Smooth muscle cell (in vitro differentiated cells): ENCODE measurements around the gene TAAR2. TPM values are rescaled to one million over a fixed set of nuclear protein-coding genes. Genes with fewer than 3 reads are reported as not detected.
"Not testable (repeated sequence)": the region's sequence is repeated elsewhere in the genome, so short reads cannot be mapped to it uniquely, and the experiment has no call there.

Source experiments
- DNase-seq: peaks from one replicate; lab custom pipeline; 2025; ENCODE audit not compliant: unreplicated experiment; lab: John Stamatoyannopoulos, UW
- H2AFZ ChIP-seq: fragments of 200-600 bp; sonication (generic); 2 replicates; pipeline ENCODE4 v1.6.0; 2016; ENCODE audit warnings: antibody characterized with exemption, low read depth, mild to moderate bottlenecking
- H3F3A ChIP-seq: fragments of 200-600 bp; sonication (generic); 2 replicates; pipeline ENCODE4 v1.6.0; 2017; ENCODE audit warnings: antibody characterized with exemption, low read depth
- H3K27ac ChIP-seq: fragments of 200-600 bp; sonication (generic); 2 replicates; pipeline ENCODE4 v1.5.1; 2016; ENCODE audit warnings: low read depth, mild to moderate bottlenecking
- H3K27me3 ChIP-seq: fragments of 200-600 bp; sonication (generic); 2 replicates; pipeline ENCODE4 v1.6.1; 2016; ENCODE audit warnings: low read depth, mild to moderate bottlenecking
- H3K36me3 ChIP-seq: fragments of 200-600 bp; sonication (generic); 2 replicates; pipeline ENCODE4 v1.5.1; 2016; ENCODE audit warnings: low read depth
- H3K4me1 ChIP-seq: fragments of 200-600 bp; sonication (generic); 2 replicates; pipeline ENCODE4 v1.5.1; 2016; ENCODE audit warnings: low read depth
- H3K4me2 ChIP-seq: fragments of 200-600 bp; sonication (generic); 2 replicates; pipeline ENCODE4 v1.6.0; 2016; ENCODE audit warnings: mild to moderate bottlenecking
- H3K4me3 ChIP-seq: fragments of 200-600 bp; sonication (generic); 2 replicates; pipeline ENCODE4 v1.5.1; 2016; ENCODE audit warnings: mild to moderate bottlenecking
- H3K79me2 ChIP-seq: fragments of 200-600 bp; sonication (generic); 2 replicates; pipeline ENCODE4 v1.6.0; 2016; ENCODE audit warnings: low read depth, mild to moderate bottlenecking
- H3K9ac ChIP-seq: fragments of 200-600 bp; sonication (generic); 2 replicates; pipeline ENCODE4 v1.6.0; 2016; ENCODE audit warnings: low read depth
- H3K9me3 ChIP-seq: fragments of 200-600 bp; sonication (generic); replicated peaks from 2 replicates; pipeline ENCODE4 v1.5.1; 2016; ENCODE audit warnings: low read depth
- H4K20me1 ChIP-seq: fragments of 200-600 bp; sonication (generic); 2 replicates; pipeline ENCODE4 v1.6.0; 2016; ENCODE audit warnings: low read depth
- WGBS: methylation state at CpG from one replicate; pipeline ENCODE4 v1.1.7; 2016; ENCODE audit warnings: low lambda C conversion rate; 5-methylcytosine and 5-hydroxymethylcytosine counted together
- polyA plus RNA-seq: library from polyadenylated mRNA; unstranded; fragments of >200 nt; fragmentation: Nextera tagmentation; extraction: Ambion mirVana; gene quantifications from 2 replicates; pipeline ENCODE4 v1.2.1, GENCODE V29; 2016
- total RNA-seq: library from RNA; depleted of rRNA; stranded (reverse); fragments of >200 nt; gene quantifications from 2 replicates; pipeline ENCODE4 v1.2.3, GENCODE V29; 2014
- TF ChIP-seq, protein P1 (sequence below): fragments of 200-600 bp; sonication (generic); IDR thresholded peaks from 2 replicates; pipeline ENCODE4 v1.5.1; 2017; ENCODE audit warnings: borderline replicate concordance, mild to moderate bottlenecking, antibody characterized with exemption; ENCODE audit not compliant: insufficient read depth, poor library complexity, severe bottlenecking

Gene TAAR2
- total and polyA plus RNA-seq, 2 experiments from 2014 or later = not detected

DNA sequence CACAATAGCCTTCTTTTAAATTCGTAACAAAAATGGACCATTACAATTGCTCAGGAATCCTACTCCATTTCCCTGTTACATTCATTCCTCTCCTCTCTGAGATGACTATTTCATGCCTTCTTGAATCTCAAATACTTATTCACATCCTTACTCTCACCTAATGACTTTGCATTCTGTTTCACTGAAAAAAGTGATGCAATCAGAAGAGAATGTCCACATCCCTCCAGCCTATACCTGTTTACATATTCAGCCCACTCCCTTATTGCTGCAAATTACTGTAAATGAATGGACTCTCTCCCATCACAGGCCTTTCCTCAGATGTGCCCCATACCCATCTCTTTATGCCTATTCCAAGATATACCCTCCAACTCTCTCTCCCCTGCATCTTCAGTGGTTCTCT lies 26.4 kb upstream of the TAAR2 start:
- Histone ChIP-seq H2AFZ (no peak overlapping the region), H3K4me1 (peaks cover 3% of the 10 kb centered on the region), H3K27me3 (no peaks in the 10 kb centered on the region), H3K36me3 (no peaks in the 10 kb centered on the region), H3F3A (no peaks in the 10 kb centered on the region), H3K79me2 (no peaks in the 10 kb centered on the region), H3K9ac (no peak overlapping the region), H3K4me2 (no peak overlapping the region), H3K4me3 (no peak overlapping the region), H3K27ac (no peak overlapping the region), H4K20me1 (no peaks in the 10 kb centered on the region), H3K9me3 (no peaks in the 10 kb centered on the region)
- TF ChIP-seq, protein P1, sequence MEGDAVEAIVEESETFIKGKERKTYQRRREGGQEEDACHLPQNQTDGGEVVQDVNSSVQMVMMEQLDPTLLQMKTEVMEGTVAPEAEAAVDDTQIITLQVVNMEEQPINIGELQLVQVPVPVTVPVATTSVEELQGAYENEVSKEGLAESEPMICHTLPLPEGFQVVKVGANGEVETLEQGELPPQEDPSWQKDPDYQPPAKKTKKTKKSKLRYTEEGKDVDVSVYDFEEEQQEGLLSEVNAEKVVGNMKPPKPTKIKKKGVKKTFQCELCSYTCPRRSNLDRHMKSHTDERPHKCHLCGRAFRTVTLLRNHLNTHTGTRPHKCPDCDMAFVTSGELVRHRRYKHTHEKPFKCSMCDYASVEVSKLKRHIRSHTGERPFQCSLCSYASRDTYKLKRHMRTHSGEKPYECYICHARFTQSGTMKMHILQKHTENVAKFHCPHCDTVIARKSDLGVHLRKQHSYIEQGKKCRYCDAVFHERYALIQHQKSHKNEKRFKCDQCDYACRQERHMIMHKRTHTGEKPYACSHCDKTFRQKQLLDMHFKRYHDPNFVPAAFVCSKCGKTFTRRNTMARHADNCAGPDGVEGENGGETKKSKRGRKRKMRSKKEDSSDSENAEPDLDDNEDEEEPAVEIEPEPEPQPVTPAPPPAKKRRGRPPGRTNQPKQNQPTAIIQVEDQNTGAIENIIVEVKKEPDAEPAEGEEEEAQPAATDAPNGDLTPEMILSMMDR = no peak
- WGBS = 96% methylated on average over 1 of the region's 1 CpG
- DNase-seq = no peak

DNA sequence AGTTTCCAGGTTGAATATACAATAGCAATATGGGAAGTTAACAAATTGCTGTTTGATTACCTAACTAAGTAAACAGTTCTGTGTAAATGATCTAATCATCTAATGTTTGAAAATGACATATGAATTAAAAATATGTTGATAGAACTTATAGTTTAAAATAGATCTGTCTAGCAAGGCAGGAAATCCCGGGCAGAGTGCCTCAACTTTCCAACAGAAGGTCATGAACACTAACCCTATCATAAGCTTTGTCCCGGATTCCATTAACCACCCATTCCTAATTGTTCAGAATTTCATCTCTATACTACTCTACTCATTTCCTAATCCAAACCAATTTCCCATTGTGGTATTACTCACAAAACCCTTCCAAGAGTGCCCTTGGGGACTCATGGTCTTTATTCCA lies 24.8 kb upstream of the TAAR2 start:
- Histone ChIP-seq H3K27ac (no peak overlapping the region), H3K4me1 (peaks cover 3% of the 10 kb centered on the region), H3K9ac (no peak overlapping the region), H3K27me3 (no peaks in the 10 kb centered on the region), H2AFZ (no peak overlapping the region), H3K79me2 (no peaks in the 10 kb centered on the region), H3K36me3 (no peaks in the 10 kb centered on the region), H4K20me1 (no peaks in the 10 kb centered on the region), H3K4me2 (peak overlapping the region; percentile 30), H3K4me3 (no peak overlapping the region), H3F3A (no peaks in the 10 kb centered on the region), H3K9me3 (no peaks in the 10 kb centered on the region)
- TF ChIP-seq, protein P1 = no peak
- WGBS = 82% methylated on average over 2 of the region's 2 CpGs
- no peak for DNase-seq

DNA sequence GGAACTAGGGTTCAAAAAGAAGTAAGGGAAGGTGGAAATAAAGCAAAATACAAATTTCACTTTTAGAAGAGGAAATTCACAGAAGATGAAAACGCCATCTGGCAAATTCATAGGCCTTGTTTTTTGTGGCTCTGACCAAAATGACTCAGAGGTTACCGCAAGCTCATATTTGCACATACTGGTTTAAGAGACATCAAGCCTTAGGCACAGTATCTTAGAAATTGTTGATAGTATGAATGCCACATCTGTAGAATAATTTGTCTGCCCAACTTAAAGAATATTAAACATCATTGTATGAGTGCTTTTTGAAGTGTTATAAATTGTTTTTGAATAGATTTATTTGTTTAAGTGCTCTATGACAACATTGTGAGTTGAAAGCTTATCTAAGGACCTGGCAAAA lies 24.3 kb upstream of the TAAR2 start:
- H3K4me1 ChIP-seq = peaks cover 3% of the 10 kb centered on the region
- H3K9ac ChIP-seq = no peak overlapping the region
- DNase-seq = no peak
- H3K27ac ChIP-seq = peak overlapping the region; percentile 43
- H3K36me3 ChIP-seq = no peaks in the 10 kb centered on the region
- H3K9me3 ChIP-seq = no peaks in the 10 kb centered on the region
- TF ChIP-seq, protein P1 = no peak
- no peak overlapping the region for H2AFZ ChIP-seq
- no peaks in the 10 kb centered on the region for H3K27me3 ChIP-seq
- no peaks in the 10 kb centered on the region for H4K20me1 ChIP-seq
- H3K4me2 ChIP-seq = peak overlapping the region; percentile 65
- H3F3A ChIP-seq = no peaks in the 10 kb centered on the region
- H3K4me3 ChIP-seq = no peak overlapping the region
- no peaks in the 10 kb centered on the region for H3K79me2 ChIP-seq
- WGBS = 44% methylated on average over 2 of the region's 2 CpGs

DNA sequence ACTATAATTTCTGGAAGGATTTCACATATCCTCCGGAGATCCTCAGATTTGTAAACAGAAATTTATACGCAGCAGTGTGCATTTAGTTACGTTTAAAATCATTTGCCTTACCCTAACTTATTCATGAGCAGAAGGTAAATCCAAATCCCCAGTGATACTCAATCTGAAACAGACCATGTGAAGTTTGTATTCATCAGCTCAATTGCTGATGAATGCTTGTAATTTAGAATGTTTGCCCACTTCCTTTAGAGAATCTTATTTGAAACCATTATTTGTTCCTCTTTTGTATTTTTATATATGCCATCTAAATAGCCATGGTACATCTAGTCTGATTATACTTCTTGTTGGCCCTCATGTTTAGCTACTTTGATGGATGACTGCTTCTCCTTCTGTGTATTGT lies 19.5 kb upstream of the TAAR2 start:
- H3K9me3 ChIP-seq = no peaks in the 10 kb centered on the region
- TF ChIP-seq, protein P1 = no peak
- no peak overlapping the region for H3K27ac ChIP-seq
- H3K4me2 ChIP-seq = no peak overlapping the region
- no peak overlapping the region for H3K4me3 ChIP-seq
- no peak for DNase-seq
- peaks cover 10% of the 10 kb centered on the region for H3K27me3 ChIP-seq
- peaks cover 3% of the 10 kb centered on the region for H3K4me1 ChIP-seq
- no peak overlapping the region for H2AFZ ChIP-seq
- no peaks in the 10 kb centered on the region for H4K20me1 ChIP-seq
- H3F3A ChIP-seq = no peaks in the 10 kb centered on the region
- H3K9ac ChIP-seq = no peak overlapping the region
- no peaks in the 10 kb centered on the region for H3K36me3 ChIP-seq
- 88% methylated on average over 3 of the region's 3 CpGs for WGBS
- H3K79me2 ChIP-seq = no peaks in the 10 kb centered on the region

DNA sequence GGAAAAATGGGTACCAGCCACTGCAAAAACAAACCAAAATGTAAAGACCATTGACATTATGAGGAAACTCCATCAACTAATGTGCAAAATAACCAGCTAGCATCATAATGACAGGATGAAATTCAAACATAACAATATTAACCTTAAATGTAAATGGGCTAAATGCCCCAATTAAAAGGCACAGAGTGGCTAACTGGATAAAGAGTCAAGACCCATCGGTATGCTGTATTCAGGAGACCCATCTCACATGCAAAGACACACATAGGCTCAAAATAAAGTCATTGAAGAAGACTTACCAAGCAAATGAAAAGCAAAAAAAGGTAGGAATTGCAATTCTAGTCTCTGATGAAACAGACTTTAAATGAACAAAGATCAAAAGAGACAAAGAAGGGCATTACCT lies 13.1 kb upstream of the TAAR2 start:
- not testable (repeated sequence) for H3K9ac ChIP-seq, H3K27ac ChIP-seq, H3K4me1 ChIP-seq, H3K4me2 ChIP-seq, H4K20me1 ChIP-seq, H3K36me3 ChIP-seq, H3K4me3 ChIP-seq, H3K79me2 ChIP-seq, H3F3A ChIP-seq, H3K9me3 ChIP-seq, DNase-seq, H2AFZ ChIP-seq
- WGBS = 96% methylated on average over 1 of the region's 1 CpG
- H3K27me3 ChIP-seq = peaks cover 17% of the 10 kb centered on the region

DNA sequence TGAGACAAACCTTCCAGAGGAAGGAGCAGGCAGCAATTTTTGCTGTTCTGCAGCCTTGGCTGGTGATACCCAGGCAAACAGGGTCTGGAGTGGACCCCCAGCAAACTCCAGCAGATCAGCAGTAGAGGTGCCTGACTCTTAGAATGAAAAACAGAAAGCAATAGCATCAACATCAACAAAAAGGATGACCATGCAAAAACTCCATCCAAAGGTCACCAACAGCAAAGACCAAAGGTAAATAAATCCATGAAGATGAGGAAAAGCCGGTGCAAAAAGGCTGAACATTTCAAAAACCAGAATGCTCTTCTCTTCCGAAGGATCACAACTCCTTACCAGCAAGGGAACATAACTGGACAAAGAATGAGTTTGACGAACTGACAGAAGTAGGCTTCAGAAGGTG lies 11.8 kb upstream of the TAAR2 start:
- H3K36me3 ChIP-seq, H3K9me3 ChIP-seq, DNase-seq, H3K4me2 ChIP-seq, H3F3A ChIP-seq, H3K9ac ChIP-seq, H3K4me1 ChIP-seq, H4K20me1 ChIP-seq, H3K4me3 ChIP-seq, H3K27ac ChIP-seq, H3K79me2 ChIP-seq, H2AFZ ChIP-seq: not testable (repeated sequence)
- peaks cover 26% of the 10 kb centered on the region for H3K27me3 ChIP-seq
- 93% methylated on average over 3 of the region's 3 CpGs for WGBS
